Activated effector memory CD4-positive, alpha-beta T cell treated with anti-CD3 and anti-CD28 coated beads, Interleukin-2, amount 50 U/mL, for 16 hours (primary cell): ENCODE measurements around the gene EVX2.

ENCODE experiments used
- DNase-seq: peaks from one replicate; pipeline ENCODE4 v3.0.0-alpha.2; 2020

EVX2 gene

GRCh38 chr2:176039375-176039774 lies 44.4 kb downstream of the EVX2 start:
- DNase-seq, result no peak

- DNase-seq, result no peak
Measured at GRCh38 chr2:176038694-176039093, 45.1 kb downstream of the EVX2 start.

- no peak for DNase-seq
Measured at GRCh38 chr2:176035013-176035691, 48.6 kb downstream of the EVX2 start.

DNA sequence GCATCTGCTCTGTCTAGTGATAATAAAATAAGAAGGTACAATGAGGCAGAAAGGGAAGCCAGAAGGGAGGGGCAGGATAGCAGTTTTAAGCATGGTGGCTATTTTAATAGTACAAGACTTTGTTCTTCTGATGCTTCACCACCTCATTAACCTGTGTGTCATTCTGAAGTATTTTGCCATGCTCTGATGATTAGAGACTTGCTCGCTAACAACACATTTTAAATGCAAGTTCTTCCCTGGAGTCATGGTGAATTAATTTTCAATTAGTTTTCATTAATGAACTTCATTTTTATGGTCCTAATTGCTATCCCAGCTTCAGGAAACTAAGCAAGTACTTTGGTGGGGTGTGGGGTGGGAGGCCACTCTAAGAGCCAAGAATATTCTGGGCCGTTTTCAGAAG lies 56.0 kb downstream of the EVX2 start:
- DNase-seq, result no peak
